Astrocyte (in vitro differentiated cells and primary cell): Measurements from ENCODE around the gene CNTN1. TPM values are rescaled to one million over a fixed set of nuclear protein-coding genes. Genes with fewer than 3 reads are reported as not detected.

Experiments
- DNase-seq: peaks from one replicate; pipeline ENCODE4 v3.0.0-alpha.2; 2010; ENCODE audit warnings: low read depth
- FAIRE-seq: peaks from 2 replicates; lab custom pipeline; 2011; peaks lifted over from hg19 to GRCh38; lab: Jason Lieb, UNC
- H2AFZ ChIP-seq: 2 replicates; pipeline ENCODE4 v1.6.0; 2012; ENCODE audit warnings: low read depth, low read length, inconsistent platforms
- H3K27ac ChIP-seq: 2 replicates; pipeline ENCODE4 v1.5.1; 2011; ENCODE audit warnings: low read depth, low read length, inconsistent platforms
- H3K27me3 ChIP-seq: 2 replicates; pipeline ENCODE4 v1.6.0; 2011; ENCODE audit warnings: low read length, inconsistent platforms; ENCODE audit not compliant: insufficient read depth
- H3K36me3 ChIP-seq: 2 replicates; pipeline ENCODE4 v1.5.1; 2011; ENCODE audit warnings: low read length, inconsistent platforms; ENCODE audit not compliant: insufficient read depth
- H3K4me1 ChIP-seq: 2 replicates; pipeline ENCODE4 v1.5.1; 2011; ENCODE audit warnings: low read length, inconsistent platforms; ENCODE audit not compliant: insufficient read depth
- H3K4me2 ChIP-seq: 2 replicates; pipeline ENCODE4 v1.6.0; 2012; ENCODE audit warnings: low read length, inconsistent platforms
- H3K4me3 ChIP-seq: 2 replicates; pipeline ENCODE4 v1.5.1; 2011; ENCODE audit warnings: low read depth, mild to moderate bottlenecking, low read length, inconsistent platforms; ENCODE audit not compliant: insufficient read depth
- H3K79me2 ChIP-seq: 2 replicates; pipeline ENCODE4 v1.6.0; 2012; ENCODE audit warnings: mild to moderate bottlenecking, low read length, inconsistent platforms; ENCODE audit not compliant: insufficient read depth
- H3K9ac ChIP-seq: 2 replicates; pipeline ENCODE4 v1.6.0; 2012; ENCODE audit warnings: mild to moderate bottlenecking, low read length, inconsistent platforms
- H3K9me3 ChIP-seq: 2 replicates; pipeline ENCODE4 v1.5.1; 2012; ENCODE audit warnings: low read depth, mild to moderate bottlenecking, low read length, inconsistent platforms; ENCODE audit not compliant: insufficient read depth
- H4K20me1 ChIP-seq: 2 replicates; pipeline ENCODE4 v1.6.0; 2012; ENCODE audit warnings: low read length, inconsistent platforms; ENCODE audit not compliant: insufficient read depth
- H3K27ac Mint-ChIP-seq: one replicate; pipeline ENCODE4 v1.8.0; 2021; ENCODE audit warnings: mild to moderate bottlenecking, mixed read lengths; ENCODE audit not compliant: unreplicated experiment
- H3K27me3 Mint-ChIP-seq: one replicate; pipeline ENCODE4 v1.8.0; 2021; ENCODE audit warnings: low read depth, mixed read lengths; ENCODE audit not compliant: unreplicated experiment
- H3K36me3 Mint-ChIP-seq: one replicate; pipeline ENCODE4 v1.8.0; 2021; ENCODE audit warnings: low read depth, mixed read lengths; ENCODE audit not compliant: unreplicated experiment
- H3K4me1 Mint-ChIP-seq: one replicate; pipeline ENCODE4 v1.8.0; 2021; ENCODE audit warnings: low read depth, mixed read lengths; ENCODE audit not compliant: unreplicated experiment
- H3K4me3 Mint-ChIP-seq: one replicate; pipeline ENCODE4 v1.8.0; 2021; ENCODE audit warnings: mild to moderate bottlenecking, moderate library complexity, mixed read lengths; ENCODE audit not compliant: unreplicated experiment
- H3K9me3 Mint-ChIP-seq: one replicate; pipeline ENCODE4 v1.8.0; 2021; ENCODE audit warnings: mild to moderate bottlenecking, mixed read lengths; ENCODE audit not compliant: unreplicated experiment
- CTCF ChIP-seq: IDR thresholded peaks from 2 replicates; pipeline ENCODE4 v1.5.1; 2011; ENCODE audit warnings: low read depth, mild to moderate bottlenecking, inconsistent platforms, low read length, moderate library complexity; ENCODE audit not compliant: insufficient read depth
- EZH2 ChIP-seq: IDR thresholded peaks from 2 replicates; pipeline ENCODE4 v1.6.1; 2012; ENCODE audit warnings: mild to moderate bottlenecking, low read length, inconsistent platforms; ENCODE audit not compliant: insufficient read depth
- total RNA-seq: library from RNA; stranded (reverse); gene quantifications from 2 replicates; pipeline ENCODE4 v1.2.1, GENCODE V29; 2021

CNTN1 gene
- total RNA-seq, 1 donor from 2014 or later = 2.1 TPM

- Histone ChIP-seq H3K9ac (no peak overlapping the region), H2AFZ (no peak overlapping the region), H3K9me3 (no peaks in the 10 kb centered on the region), H3K36me3 (no peaks in the 10 kb centered on the region), H3K4me2 (no peak overlapping the region), H3K27ac (no peak overlapping the region), H3K79me2 (no peaks in the 10 kb centered on the region), H3K27me3 (no peaks in the 10 kb centered on the region), H3K4me1 (no peaks in the 10 kb centered on the region), H4K20me1 (no peaks in the 10 kb centered on the region), H3K4me3 (no peak overlapping the region)
- Mint-ChIP-seq H3K27ac (no peak overlapping the region), H3K4me1 (no peaks in the 10 kb centered on the region), H3K9me3 (no peaks in the 10 kb centered on the region), H3K27me3 (no peaks in the 10 kb centered on the region), H3K36me3 (no peaks in the 10 kb centered on the region), H3K4me3 (no peak overlapping the region)
- FAIRE-seq (no peak), DNase-seq (no peak)
- TF ChIP-seq CTCF (no peak), EZH2 (no peak)
Measured at GRCh38 chr12:40802656-40803055, 110.4 kb downstream of the CNTN1 start.

DNA sequence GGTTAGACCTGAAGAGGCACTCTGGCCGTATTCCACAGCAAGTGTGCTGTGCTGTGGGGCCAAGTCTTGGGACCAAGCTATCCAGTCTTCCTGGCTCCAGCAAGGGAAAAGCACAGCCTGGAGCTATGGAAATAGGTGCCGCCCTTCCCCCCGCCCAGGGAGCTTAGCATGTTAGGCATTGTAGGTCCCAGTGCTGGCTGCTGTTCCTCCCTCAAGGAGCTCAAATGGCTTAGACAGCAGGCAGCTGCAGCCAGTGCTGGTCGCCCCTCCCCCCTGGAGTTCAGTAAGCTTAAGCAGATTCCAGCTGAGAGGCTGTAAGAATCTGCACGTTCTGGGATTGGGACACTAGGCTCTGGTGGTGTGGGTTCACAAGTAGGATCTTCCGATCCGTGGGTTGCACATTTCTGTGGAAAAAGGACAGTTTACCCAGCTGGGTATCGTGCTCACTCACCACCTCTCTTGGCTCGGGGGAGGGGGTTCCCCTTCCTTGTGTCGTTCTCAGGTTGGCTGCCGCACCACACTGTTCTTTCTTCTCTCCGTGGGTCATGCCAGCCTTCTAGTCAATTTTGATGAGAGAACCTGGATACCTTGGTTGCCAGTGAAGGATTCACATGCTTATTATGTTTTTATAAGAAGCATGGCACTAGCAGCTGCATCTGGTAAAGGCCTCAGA is 127.3 kb downstream of the CNTN1 start:
- FAIRE-seq = no peak
- H2AFZ ChIP-seq = no peak overlapping the region

More for the DNA sequence above, 127.3 kb downstream of the CNTN1 start:
- H3K4me3 ChIP-seq = no peak overlapping the region
- no peaks in the 10 kb centered on the region for H3K4me1 ChIP-seq
- Mint-ChIP-seq H3K27ac (no peak overlapping the region), H3K9me3 (no peaks in the 10 kb centered on the region), H3K27me3 (no peaks in the 10 kb centered on the region), H3K4me3 (no peak overlapping the region), H3K36me3 (no peaks in the 10 kb centered on the region), H3K4me1 (peaks cover 15% of the 10 kb centered on the region)
- no peak for DNase-seq
- no peak overlapping the region for H3K27ac ChIP-seq
- H3K9ac ChIP-seq = no peak overlapping the region
- H3K27me3 ChIP-seq = no peaks in the 10 kb centered on the region
- H3K4me2 ChIP-seq = no peak overlapping the region
- TF ChIP-seq EZH2 (no peak), CTCF (no peak)
- no peaks in the 10 kb centered on the region for H4K20me1 ChIP-seq
- H3K9me3 ChIP-seq = no peaks in the 10 kb centered on the region
- no peaks in the 10 kb centered on the region for H3K79me2 ChIP-seq
- no peaks in the 10 kb centered on the region for H3K36me3 ChIP-seq
